ENCODE measurements around the gene PRRG3.
"Not testable (repeated sequence)": the region's sequence is repeated elsewhere in the genome, so short reads cannot be mapped to it uniquely, and the experiment has no call there.

The PRRG3 gene

DNA sequence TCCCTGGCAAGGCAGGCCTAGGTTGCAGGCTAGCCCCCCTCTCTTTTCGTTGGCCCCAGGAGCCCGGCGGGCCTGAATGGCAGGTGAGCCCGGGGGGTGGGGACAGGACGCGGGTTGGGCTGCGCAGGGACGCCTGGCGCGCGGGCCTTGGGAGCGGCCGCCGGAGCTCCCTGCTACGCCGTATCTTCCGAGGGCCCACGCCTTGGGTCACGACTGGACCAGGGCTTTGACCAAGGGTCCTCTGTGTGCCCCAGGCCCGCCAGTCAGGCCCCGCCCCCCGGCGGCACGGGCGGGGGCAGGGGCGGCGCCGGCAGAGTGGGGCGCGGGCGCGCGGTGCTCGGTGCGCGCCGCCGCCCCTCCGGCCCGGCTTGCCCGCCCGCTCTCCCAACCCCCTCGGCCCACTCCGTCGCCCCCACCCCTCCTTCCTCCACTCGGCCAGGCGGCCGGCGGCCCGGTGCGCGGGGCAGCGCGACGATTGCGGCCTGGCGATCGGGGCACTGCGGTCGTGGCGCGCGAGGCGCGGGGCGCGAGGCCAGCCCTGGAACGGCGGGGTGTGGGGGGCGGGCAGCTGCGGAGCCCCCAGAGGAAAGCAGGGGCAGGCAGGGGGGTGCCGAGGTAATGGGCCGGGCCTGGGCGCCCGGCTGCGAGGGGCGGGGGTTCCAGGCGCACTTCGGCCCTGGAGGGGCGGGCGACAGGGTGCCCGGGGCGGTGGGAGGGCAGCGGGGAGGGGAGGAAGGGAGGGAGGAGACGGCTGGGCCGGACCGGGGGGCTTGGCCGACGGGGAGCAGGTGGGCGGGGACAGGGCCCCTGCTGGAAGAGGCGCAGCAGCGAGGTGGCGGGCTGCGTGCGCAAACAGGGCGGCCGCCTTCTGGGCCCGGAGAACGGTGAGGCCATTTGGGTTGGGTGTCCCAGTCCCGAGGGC, at the start of gene PRRG3:
Gene PRRG3, plus strand, starts transcription at position 798 of the 922 bp plus-strand sequence. CDS start 3,357 bp downstream, outside the sequence.
- DNase-seq: no peak

DNA sequence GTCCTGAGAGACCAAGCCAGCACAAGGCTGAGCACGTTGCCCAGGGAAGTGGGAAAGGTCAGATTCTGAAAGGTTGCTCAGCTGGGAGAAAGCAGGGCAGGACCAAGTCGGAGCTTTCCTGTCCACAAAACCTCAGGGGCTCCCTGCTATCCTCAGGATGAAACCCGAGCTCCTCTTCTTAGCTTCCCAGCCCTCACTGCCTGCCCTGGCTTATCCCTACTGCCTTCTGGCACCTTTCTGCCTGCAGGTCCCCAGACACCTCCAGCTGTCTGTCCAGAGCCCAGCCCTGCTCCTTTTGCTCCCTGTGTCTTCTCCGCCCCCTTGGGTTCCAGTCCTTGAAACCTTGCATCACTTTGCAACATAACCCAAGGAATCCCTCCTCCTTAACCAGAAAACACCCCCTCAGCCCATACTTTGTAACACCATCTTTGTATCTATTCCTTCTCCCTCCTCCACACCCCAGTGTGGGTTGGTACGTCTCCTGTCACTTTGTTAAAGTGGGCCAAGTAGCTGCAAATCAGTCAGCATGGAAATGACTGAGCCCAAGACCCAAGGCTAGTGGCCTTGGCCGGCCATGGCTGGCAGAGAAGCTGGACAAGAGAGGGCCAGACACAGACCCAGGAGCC, 20.0 kb upstream of the PRRG3 start:
- no peak for DNase-seq

DNA sequence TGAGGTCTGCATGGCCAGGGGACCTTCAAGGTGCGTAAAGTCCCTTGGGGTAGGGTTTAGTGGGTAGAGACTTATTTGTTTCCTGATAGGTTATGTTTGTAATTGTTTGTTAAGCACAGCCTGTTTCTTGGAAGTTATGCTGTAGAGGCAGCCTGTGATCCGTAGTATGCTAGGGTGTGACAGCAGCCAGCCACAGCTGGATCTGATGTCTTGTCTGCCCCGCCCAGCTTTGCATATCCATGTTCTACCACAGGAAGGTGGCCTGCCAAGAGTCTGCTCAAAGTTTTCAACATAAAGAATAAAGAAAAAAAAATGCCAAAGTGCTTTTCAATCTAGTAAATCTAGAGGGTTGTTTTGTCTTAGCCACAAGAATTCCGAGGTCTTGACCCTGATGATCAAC, 19.1 kb upstream of the PRRG3 start:
- no peak for DNase-seq

DNA sequence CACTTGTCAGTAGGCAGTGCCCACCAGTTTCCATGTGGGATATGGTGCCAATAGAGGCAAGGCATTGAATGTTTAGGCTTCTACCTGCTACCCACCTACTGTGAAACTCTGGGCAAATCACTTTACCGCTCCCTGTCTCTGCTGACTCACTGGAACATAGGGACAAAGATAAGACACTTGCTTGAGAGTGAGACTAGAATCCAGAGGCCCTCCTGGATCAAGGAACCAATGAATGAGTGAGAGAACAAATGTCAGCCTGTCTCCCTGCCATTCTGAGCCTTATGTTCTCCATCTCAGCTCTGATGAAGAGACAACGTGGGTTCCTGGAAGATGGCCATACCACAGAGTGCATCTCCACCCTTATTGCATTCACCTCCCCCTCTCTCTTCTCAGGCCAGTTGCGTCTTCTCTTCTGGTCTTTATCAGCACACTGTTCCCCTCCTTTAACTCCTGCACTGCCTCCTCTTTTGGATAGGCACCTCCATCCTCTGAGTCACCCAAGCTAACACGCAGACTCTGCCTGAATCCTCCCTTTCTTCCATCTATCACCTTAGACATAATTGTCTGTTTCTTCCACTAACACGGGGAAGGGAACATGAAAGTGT, 15.4 kb upstream of the PRRG3 start:
- DNase-seq: no peak

DNA sequence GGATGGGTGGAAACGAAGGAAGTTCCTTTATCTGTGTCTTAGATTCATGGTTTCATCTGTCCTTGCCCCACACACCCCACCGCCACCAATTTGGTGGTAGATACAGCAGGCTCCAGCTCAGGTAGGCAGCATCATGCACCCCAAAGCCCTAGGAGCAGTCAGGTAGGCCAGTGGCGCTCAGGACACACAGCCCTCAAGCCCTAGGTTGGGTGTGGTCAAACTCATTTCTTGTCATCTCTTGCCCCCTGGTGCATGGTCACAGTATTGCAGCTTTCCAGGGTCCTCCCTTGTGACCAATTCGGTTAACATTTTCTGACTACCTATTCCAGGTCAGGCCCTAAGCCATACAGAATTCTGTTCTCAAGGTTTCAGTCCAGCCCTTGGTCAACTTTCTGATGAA, 14.5 kb upstream of the PRRG3 start:
- peak; percentile 25 for DNase-seq

DNA sequence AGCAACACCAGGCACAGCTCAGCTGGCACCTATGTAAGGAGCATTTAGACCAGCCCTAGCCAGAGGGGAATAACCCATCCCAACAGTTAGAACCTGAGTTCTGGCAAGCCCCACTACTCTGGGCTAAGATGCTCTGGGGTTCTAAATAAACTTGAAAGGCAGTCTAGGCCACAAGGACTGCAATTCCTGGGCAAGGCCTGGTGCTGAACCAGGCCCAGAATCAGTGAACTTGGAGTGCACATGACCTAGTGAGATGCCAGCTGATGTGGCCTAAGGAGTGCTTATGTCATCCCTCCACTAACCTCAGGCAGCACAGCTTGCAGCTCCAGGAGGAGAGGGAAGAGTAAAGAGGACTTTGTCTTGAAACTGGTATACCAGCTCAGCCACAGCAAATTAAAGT, 7.6 kb upstream of the PRRG3 start:
- DNase-seq: no peak

DNA sequence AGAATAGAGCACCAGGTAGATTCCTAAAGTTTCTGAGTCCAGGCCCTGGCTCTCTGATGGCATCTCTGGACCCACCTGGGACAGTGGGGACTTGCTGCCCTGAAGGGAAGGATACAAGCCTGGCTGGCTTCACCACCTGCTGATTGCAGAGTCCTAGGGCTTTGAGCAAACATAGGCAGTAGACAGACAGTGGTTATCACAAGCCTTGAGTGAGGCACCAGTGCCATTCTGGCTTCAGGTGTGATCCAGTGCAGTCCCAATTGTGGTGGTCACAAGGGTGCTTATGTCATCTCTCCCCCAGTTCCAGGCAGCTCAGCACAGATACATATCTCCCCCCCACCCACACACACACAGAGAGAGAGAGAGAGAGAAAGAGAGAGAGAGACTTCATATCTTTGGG, 6.6 kb upstream of the PRRG3 start:
- DNase-seq: no peak

DNA sequence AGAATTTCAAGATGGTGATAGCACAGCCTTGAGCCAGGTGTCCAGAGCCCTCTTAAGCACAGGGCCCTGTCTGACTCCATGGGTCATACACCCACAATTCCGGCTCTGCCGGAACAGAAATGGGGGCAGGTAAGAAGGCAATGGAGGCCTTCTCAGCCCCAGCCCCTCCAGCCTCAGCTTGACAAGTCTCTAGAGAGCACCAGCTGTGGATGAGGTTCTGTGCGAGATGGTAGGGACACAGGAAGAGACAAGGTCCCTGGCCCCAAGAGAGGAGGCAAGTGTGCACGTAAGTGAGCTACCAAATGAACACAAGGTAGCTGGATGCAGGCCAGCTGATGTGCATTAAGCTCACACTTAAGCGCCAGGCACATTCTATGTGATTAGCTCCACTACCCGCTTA, 2.4 kb upstream of the PRRG3 start:
- DNase-seq: no peak

DNA sequence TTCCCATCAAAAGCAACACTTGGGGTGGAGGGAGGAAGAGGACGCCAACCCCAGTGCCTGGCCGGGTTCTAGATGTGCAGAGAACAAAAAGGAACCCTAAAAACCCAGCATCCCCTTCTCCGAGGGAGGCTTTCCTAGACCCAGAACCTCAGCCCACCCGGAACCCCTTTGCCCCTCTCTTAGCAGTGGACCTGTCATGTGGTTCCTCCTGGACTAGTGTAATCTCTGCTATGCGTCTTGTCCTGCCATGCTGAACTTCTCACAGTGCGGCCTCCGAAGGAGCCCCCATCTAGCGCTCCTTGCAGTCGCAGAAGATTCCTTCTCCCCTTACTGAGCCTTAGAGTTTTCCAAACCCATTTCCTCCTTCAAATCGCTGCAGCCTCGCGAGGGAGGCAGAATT, 1.1 kb upstream of the PRRG3 start:
- no peak for DNase-seq

DNA sequence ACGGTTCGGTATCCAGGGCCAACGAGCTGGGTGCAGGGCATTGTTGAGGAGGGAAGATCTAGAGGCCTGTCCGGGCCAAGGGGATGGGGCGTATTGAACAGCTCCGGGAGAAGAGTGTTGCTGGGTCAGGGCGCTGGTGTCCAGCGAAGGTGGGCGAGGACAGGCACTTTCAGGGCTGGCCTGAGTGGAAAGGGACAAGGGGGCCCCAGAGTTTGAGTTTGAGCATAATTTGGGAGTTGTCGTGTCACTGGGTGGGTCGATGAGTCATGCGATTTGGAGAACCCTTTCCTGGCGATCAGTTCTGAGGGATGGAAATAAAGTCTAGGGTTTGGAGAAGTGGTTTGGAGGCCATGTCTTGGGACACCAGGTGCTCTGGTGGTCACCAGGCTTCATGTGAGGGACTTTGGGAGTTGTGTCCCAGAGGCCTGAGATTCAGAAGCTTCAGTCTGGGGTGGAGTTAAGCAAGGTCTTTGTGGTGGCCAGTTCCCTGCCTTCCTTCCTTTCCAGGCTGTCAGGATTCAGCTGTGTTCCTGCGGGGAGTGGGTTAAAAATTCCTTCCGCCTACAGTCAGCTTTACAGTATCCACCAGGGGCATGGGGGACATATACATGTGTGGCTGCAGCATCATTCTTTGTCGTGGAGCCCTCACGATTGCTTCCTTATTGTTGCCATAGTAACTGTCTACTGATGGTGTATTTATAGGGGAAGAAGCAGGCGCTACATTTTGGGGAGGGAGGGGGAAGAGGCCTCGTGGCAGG, 504 bp downstream of the PRRG3 start:
- DNase-seq: no peak

DNA sequence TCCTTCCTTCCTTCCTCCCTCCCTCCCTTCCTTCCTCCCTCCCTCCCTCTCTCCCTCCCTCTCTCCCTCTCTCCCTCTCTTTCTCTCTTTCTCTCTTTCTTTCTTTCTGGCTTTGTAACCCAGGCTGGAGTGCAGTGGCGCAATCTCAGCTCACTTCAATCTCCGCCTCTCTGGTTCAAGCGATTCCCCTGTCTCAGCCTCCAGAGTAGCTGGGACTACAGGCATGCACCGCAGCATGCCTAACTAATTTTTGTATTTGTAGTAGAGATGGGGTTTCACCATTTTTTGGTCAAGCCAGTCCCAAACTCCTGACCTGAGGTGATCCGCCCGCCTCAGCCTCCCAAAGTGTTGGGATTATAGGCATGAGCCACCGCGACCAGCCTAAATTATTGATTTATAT, 1.8 kb downstream of the PRRG3 start:
- DNase-seq: not testable (repeated sequence)

DNA sequence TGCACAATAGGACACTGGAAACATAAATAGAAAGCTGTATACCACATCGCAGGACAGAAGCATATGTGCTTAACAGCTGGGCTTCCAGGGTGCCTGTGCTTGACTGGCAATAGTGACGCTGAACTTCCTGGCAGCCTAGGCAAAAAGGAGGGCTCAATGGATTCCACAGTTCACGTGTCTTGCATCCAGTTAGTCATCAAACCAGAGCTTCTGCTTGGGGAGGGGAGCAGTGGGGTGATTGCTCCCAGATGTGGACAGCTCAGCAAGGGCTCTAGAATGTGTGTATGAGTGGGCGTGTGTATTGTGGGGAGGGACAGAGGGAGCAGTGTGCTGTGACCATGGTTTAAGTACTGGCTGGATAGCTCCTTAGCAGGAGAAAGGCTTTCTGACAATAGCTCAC, 2.3 kb downstream of the PRRG3 start:
- DNase-seq: no peak

DNA sequence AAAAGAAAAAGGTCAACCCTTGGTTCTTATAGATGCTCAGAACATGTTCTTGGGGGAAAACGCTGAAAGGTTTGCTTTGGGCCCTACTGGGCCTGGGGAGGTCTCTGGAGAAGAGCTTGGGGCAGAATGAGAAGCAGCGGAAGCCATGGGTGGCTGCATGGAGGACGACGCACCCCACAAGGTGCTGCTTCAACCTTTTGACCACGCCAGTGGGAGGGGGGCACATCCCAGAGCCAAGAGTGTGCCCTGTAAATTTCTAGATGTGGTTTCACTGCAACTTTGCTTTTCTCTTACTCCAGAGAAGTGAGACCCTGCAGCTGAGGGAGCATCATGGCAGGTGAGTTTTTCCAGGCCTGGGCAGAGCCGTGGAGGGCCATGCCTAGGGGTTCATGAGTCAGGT, 3.2 kb downstream of the PRRG3 start:
- DNase-seq: no peak

DNA sequence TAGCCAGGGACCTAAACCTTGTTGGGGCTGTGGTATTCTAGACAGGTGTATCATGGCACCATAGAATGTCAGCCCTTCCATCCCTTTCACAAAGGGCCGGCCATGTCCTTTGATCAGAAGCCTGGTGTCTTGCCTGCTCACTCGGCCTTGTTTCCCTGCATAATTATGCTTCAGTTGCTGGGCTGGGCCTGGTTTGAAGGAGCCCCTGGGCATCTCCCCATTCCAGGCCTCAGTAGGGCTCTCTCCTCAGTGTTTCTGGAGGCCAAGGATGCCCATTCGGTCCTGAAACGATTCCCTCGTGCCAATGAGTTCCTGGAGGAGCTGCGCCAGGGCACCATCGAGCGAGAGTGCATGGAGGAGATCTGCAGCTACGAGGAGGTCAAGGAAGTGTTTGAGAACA, 4.5 kb downstream of the PRRG3 start:
- DNase-seq: no peak

DNA sequence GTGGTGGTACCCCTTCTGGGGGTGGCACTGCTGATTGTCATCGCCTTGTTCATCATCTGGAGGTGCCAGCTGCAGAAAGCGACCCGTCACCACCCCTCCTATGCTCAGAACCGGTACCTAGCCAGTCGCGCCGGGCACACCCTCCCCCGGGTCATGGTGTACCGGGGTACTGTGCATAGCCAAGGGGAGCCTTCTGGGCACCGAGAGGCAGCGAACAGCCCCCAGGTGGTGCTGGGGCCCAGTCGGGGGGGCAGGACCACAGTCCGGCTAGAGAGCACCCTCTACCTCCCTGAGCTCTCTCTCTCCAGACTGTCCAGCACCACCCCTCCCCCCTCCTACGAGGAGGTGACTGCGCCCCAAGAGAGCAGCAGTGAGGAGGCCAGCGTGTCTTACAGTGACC, 5.3 kb downstream of the PRRG3 start:
- no peak for DNase-seq

DNA sequence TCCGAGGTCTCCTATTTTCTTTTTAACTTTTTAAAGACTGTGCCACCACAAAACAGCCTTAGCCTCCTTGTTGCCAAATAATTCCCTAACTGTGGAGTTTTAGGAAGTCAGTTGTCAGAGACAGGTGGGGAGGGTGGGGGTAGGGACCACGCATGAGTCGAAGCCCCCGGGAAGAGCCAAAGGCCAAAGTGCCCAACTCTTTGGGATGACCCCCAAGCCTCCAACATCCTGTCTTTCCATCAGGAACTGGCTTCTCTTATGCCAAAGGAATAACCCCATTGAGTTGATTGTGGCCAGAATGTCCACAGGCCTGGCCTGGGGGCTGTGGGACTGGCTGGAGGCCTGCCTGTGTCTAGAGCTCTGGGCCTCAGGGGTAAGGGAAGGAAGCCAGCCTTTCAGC, 5.8 kb downstream of the PRRG3 start:
- DNase-seq: no peak

DNA sequence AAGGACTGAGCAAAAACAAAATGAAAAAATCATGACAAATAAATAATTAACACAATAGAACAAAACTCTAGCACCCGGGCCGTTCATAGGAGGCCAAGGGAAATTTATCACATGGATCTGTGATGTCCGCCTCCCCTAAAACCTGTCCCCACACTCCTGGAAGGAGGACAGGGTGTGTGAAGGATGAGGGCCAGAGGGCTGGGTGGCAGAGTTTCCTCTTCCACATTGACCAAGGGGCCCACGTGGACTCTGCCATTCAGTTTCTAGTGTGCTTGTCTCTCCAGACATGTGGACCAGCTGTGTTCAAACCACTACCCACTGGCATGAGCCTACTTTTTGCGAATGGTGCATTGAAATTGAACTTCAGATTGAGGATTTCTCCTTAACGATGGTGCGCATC, 6.3 kb downstream of the PRRG3 start:
- DNase-seq: no peak

DNA sequence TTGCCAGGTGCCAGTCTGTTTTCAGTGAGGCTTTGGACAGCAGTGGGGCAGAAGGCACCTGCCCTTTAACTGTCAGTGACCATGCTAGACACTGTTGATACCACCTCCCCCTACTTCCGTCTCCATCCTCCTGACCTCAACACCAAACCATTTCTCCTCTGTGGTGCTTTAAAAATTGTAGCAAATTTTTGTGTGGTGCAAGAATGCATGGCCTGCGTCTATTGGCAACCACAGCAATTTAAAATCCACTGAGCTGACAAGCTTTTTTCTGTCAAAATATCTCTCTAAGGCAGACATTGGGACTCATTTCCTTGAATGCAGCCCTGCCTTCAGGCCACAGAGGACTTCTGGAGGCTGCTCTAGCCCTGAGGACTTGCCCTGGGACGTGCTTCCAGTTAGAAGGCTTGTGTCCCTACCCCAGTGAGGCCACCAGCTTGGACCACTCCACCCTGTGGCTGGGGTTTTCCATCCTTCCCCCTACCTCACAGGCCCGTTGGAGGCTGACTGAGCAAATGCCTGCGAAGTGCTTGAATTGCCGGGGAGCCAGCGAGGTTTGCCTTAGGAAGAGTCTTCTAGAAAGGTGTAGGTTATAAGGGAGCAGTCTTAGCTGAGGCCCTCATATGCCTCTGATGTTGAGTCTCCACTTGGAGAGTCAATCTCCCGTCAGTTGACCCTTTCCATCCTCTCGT, 6.9 kb downstream of the PRRG3 start:
- DNase-seq: no peak

DNA sequence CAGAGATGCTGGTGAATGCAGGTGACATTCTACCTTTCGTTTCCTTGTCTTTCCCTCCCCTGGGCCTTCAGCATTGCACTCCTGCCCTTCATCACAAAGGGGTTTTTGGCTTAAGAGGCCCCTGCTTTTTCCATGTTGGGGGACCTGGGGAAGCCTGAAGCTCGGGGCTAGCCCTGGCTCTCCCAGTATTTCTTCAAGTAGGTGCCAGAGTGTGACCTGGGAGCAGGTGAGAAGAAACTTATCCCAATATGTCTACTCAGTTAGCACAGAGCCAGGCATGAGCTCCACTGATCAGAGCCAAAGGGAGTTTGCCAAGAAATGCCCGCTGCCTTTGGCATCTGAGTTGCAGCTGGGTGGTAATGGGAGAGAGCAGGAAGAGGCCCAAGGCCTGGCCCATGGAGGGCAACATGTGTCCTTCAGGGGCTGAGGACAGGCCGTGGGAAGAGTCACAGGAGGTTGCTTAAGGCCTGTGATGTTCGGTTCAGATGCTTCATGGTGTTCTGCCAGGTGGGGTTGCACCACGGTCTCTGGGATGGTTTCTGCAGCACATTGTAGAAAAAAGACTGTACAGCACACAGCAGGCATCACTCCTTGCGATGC, 7.6 kb downstream of the PRRG3 start:
- DNase-seq: no peak

DNA sequence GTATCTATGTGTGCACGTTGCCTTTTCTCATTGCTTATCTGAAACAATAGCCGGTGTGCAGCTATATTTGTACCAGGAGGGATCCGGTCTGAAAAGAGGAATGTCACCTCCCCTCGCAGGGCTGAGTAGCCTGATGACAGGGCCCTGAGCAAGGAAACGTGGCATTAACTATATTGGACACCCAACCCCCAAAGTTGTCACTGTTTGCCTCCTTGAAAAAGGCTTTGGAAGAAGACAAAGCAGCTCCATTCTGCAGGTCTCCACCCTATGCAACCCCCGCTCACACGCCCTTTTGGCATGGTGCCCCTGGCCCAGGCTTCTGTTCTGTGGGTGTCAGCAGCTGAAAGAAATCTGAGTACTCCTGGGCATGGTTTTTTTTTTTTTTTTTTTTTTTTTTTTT, 8.2 kb downstream of the PRRG3 start:
- DNase-seq: no peak

DNA sequence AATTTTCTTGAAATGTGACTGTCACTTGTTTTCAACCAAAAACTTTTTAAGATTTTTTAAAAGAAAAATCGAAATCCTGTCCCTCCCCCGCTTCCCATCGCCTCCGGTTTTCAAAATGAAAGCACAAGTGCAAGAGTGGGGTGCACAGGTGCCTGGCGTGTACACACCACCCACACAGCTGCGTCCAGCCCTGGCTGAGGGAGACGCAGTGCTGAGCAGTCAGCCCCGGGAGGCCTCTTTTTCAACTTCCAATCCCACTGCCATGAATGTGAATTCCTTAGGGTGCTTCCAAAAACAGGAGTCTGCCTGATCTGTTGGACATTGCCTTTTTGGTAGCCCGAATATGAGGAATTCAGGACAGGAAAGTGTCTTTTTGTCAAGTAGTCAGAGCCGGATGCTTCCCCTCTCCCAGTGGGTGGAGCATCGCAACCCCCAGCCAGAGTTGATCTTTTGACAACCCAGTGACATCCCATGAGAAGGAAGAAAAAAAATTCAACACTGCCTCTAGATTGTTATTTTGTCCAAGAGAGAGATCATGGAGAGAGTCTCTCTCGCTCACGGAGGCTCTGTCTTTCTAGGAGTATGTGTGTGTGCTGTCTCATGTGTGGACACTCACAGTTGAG, 8.9 kb downstream of the PRRG3 start:
- DNase-seq: no peak

DNA sequence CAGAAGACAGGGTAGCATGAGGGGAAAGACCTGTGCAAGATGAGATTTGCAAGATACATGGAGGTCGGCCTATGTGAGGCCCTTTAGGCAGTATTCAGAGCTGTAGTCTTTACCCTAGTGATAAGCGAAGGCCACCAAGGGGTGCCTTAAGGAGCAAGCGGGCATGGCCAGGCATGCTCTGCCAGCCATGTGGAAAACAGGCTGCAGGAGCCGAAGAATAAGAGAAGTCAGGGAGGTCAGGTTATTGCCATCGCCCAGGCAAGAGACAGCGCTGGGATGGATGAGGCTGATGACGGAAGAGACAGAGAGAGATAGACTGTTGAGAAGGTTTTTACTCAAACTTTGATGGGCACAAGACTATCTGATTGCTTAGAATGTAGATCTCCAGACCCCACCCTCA, 13.6 kb downstream of the PRRG3 start:
- no peak for DNase-seq

Measured in NCI-H1436 (cell line).